GM12878 (cell line): Measurements from ENCODE around the gene TMEM201. TPM values are rescaled to one million over a fixed set of nuclear protein-coding genes. Genes with fewer than 3 reads are reported as not detected.

Experiments
- CHD1 ChIP-seq: IDR thresholded peaks from 2 replicates; pipeline ENCODE4 v1.6.1; 2012; ENCODE audit warnings: low read depth, low read length, improper control_type of control experiment
- CHD2 ChIP-seq: IDR thresholded peaks from 2 replicates; pipeline ENCODE4 v1.6.1; 2011; ENCODE audit warnings: low read depth, low read length, improper control_type of control experiment, borderline replicate concordance
- E2F4 ChIP-seq: IDR thresholded peaks from 2 replicates; pipeline ENCODE4 v1.6.1; 2012; ENCODE audit warnings: low read depth, low read length, improper control_type of control experiment
- EED ChIP-seq: sonication (generic); IDR thresholded peaks from 2 replicates; pipeline ENCODE4 v1.6.1; 2016; ENCODE audit warnings: antibody characterized with exemption, low read depth
- EGR1 ChIP-seq, 2 experiments: IDR thresholded peaks; 1 replicate in 1 of 2; 2 replicates in 1 of 2; pipeline ENCODE4 v1.6.1; 2011 to 2012; ENCODE audit warnings: low read depth in 2 of 2, low read length in 2 of 2, borderline replicate concordance in 1 of 2, mild to moderate bottlenecking in 1 of 2, moderate library complexity in 1 of 2
- NFYA ChIP-seq: IDR thresholded peaks from 2 replicates; pipeline ENCODE4 v1.6.1; 2011; ENCODE audit warnings: low read depth, mild to moderate bottlenecking, low read length, improper control_type of control experiment, borderline replicate concordance
- NRF1 ChIP-seq: conservative IDR thresholded peaks from 2 replicates; pipeline ENCODE4 v1.6.1; 2011; ENCODE audit warnings: mild to moderate bottlenecking, low read depth, low read length, improper control_type of control experiment
- PAX8 ChIP-seq: fragments of 450-650 bp; IDR thresholded peaks from 2 replicates; pipeline ENCODE4 v1.6.1; 2017; ENCODE audit warnings: mild to moderate bottlenecking, moderate library complexity
- POLR2A ChIP-seq: IDR thresholded peaks from 2 replicates; pipeline ENCODE4 v1.6.1; 2011; ENCODE audit warnings: low read depth, mild to moderate bottlenecking, low read length
- POLR2AphosphoS5 ChIP-seq: IDR thresholded peaks from 2 replicates; pipeline ENCODE4 v1.6.1; 2011; ENCODE audit warnings: mild to moderate bottlenecking, low read length, inconsistent platforms
- SRF ChIP-seq, 2 experiments: IDR thresholded peaks; 2 replicates each; pipeline ENCODE4 v1.6.1; 2011; ENCODE audit warnings: low read depth in 2 of 2, low read length in 2 of 2, mild to moderate bottlenecking in 1 of 2, moderate library complexity in 1 of 2
- ZBED1 ChIP-seq: IDR thresholded peaks from 2 replicates; pipeline ENCODE4 v1.6.1; 2016; ENCODE audit warnings: borderline replicate concordance
- ZBTB40 ChIP-seq: fragments of 450-650 bp; IDR thresholded peaks from 2 replicates; pipeline ENCODE4 v1.6.1; 2016; ENCODE audit warnings: mild to moderate bottlenecking, moderate library complexity, borderline replicate concordance
- polyA plus RNA-seq, 11 experiments: library from polyadenylated mRNA; depleted of rRNA in 4 of 11; unstranded in 6 of 11; stranded (reverse) in 5 of 11; fragments of >200 nt; fragmentation: Nextera tagmentation in 4 of 11; fragmentation: Illumina TruSeq in 1 of 11; extraction: Ambion mirVana in 4 of 11; extraction: Trizol in 1 of 11; gene quantifications; 1 replicate in 1 of 11; 2 replicates in 10 of 11; pipeline versions ENCODE4 v1.2.1 to v1.2.3, GENCODE V29; 2011 to 2016; ENCODE audit warnings: inconsistent platforms in 2 of 11, missing spikeins in 2 of 11, low read depth in 1 of 11
- total RNA-seq, 4 experiments: library from RNA; depleted of rRNA in 3 of 4; stranded (reverse); fragments of >200 nt in 3 of 4; fragmentation: Illumina TruSeq in 1 of 4; extraction: Trizol in 1 of 4; gene quantifications; 2 replicates each; pipeline versions ENCODE4 v1.2.1 to v1.2.3, GENCODE V29; 2013 to 2021
- TF ChIP-seq, protein P1 (sequence below): IDR thresholded peaks from 2 replicates; pipeline ENCODE4 v1.6.1; 2012; ENCODE audit warnings: improper control_type of control experiment, low read depth, low read length; ENCODE audit not compliant: insufficient replicate concordance

The TMEM201 gene
- total and polyA plus RNA-seq, 10 of the 15 experiments (the other 5 are each of a cell fraction or from before 2014, with no cell fraction given): 0.13 to 26.6 (median 6.1) TPM

- TF ChIP-seq, protein P1, sequence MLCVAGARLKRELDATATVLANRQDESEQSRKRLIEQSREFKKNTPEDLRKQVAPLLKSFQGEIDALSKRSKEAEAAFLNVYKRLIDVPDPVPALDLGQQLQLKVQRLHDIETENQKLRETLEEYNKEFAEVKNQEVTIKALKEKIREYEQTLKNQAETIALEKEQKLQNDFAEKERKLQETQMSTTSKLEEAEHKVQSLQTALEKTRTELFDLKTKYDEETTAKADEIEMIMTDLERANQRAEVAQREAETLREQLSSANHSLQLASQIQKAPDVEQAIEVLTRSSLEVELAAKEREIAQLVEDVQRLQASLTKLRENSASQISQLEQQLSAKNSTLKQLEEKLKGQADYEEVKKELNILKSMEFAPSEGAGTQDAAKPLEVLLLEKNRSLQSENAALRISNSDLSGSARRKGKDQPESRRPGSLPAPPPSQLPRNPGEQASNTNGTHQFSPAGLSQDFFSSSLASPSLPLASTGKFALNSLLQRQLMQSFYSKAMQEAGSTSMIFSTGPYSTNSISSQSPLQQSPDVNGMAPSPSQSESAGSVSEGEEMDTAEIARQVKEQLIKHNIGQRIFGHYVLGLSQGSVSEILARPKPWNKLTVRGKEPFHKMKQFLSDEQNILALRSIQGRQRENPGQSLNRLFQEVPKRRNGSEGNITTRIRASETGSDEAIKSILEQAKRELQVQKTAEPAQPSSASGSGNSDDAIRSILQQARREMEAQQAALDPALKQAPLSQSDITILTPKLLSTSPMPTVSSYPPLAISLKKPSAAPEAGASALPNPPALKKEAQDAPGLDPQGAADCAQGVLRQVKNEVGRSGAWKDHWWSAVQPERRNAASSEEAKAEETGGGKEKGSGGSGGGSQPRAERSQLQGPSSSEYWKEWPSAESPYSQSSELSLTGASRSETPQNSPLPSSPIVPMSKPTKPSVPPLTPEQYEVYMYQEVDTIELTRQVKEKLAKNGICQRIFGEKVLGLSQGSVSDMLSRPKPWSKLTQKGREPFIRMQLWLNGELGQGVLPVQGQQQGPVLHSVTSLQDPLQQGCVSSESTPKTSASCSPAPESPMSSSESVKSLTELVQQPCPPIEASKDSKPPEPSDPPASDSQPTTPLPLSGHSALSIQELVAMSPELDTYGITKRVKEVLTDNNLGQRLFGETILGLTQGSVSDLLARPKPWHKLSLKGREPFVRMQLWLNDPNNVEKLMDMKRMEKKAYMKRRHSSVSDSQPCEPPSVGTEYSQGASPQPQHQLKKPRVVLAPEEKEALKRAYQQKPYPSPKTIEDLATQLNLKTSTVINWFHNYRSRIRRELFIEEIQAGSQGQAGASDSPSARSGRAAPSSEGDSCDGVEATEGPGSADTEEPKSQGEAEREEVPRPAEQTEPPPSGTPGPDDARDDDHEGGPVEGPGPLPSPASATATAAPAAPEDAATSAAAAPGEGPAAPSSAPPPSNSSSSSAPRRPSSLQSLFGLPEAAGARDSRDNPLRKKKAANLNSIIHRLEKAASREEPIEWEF: peak; percentile 32
- no peak for TF ChIP-seq NRF1
- peak in 1 of 2 experiments; percentile 93; a peak in 1 of 3 replicates for TF ChIP-seq EGR1 (IDR thresholded peaks at IDR 0.05; ENCODE audit: borderline replicate concordance in 1 of 2, low read depth in 2 of 2, low read length in 2 of 2)
- no peak for TF ChIP-seq SRF (IDR thresholded peaks at IDR 0.05; ENCODE audit: low read depth in 2 of 2, low read length in 2 of 2)
- TF ChIP-seq POLR2AphosphoS5: peak; percentile 64; the same call in 1 of the 2 replicates
- no peak for TF ChIP-seq NFYA
- peak; percentile 45 for TF ChIP-seq POLR2A
- TF ChIP-seq EED: peak; percentile 75
- TF ChIP-seq E2F4: no peak
- TF ChIP-seq PAX8: no peak
- peak; percentile 65 for TF ChIP-seq CHD2
- 0 out of 2 replicates have a peak, but pooled peaks have one; percentile 19 for TF ChIP-seq CHD1
- 0 out of 2 replicates have a peak, but pooled peaks have one; percentile 28 for TF ChIP-seq ZBED1
- no peak for TF ChIP-seq ZBTB40
- TF ChIP-seq, all 136 proteins: peak for 39
Measured at GRCh38 chr1:9628541-9629444, 40.1 kb downstream of the TMEM201 start (continued).
